Limb (tissue), 2 donors: ENCODE data around the gene PTPRG.
"Not testable (repeated sequence)": the region's sequence is repeated elsewhere in the genome, so short reads cannot be mapped to it uniquely, and the experiment has no call there.

Source experiments
- DNase-seq, 2 donors: peaks; one replicate each; pipeline ENCODE4 v3.0.0-alpha.2; 2016; ENCODE audit errors: extremely low spot score in 2 of 2

Gene PTPRG

DNA sequence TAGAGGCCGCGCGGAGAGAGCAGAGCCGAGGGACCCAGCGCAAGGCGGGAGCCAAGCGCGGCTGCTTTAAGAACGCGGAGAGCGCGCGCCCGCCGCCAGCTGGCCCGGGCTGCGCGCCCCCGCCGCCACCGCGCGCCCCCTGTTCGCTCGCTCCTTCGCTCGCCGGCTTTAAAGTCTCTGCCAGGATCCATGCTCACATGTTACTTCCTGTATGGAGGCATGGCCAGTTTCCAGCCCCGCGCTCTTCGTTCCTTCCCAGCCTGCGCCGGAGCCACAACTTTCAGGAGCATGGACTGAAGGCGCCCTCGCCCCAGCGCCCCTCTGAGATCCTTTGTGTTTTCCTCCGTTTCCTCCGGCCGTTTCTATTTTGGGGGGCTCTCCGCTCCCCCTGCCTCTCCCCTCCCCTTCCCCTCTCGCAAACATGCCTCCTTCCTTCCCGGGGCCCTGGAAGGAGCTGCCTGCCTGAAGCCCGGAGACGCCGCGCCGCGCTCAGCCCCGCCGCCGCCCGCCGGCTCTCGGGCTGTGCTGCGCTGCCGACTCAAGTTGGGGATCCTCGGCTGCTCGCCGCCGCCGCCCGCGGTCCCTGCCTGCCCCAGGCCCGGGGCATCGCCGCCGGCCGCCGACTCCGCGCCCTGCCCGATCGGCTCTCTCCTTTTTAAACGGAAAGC lies at the start of gene PTPRG:
TSS of gene PTPRG (plus strand) at position 198 of the 668 bp plus-strand sequence. CDS start 717 bp downstream, outside the sequence.
- peak; percentile 95 for DNase-seq

GRCh38 chr3:61518590-61518989 lies 42.8 kb upstream of the PTPRG start:
- no peak for DNase-seq

- no peak for DNase-seq
Observed at GRCh38 chr3:61520966-61521628, 40.3 kb upstream of the PTPRG start.

DNA sequence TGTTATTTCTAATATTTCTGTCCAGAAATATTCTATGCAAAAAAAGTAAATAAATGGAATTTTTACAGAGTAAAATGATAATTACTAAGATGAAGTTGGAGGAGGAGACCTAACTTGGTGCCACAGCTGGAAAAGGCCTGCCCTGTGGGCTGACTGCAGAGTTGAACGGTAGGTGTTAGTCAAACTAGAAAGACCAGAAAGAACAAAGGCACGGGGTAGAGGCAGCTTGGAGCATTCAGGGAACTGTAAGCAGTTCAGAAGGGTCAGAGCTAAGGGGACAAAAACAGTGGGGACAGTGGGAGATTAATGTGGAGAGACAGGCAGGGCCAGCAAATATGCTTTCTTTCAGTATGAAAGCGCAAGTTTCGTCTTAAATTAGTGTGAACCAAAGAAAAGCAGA lies 39.3 kb upstream of the PTPRG start:
- no peak for DNase-seq

- DNase-seq: no peak
Observed at GRCh38 chr3:61522626-61523025, 38.7 kb upstream of the PTPRG start.

DNA sequence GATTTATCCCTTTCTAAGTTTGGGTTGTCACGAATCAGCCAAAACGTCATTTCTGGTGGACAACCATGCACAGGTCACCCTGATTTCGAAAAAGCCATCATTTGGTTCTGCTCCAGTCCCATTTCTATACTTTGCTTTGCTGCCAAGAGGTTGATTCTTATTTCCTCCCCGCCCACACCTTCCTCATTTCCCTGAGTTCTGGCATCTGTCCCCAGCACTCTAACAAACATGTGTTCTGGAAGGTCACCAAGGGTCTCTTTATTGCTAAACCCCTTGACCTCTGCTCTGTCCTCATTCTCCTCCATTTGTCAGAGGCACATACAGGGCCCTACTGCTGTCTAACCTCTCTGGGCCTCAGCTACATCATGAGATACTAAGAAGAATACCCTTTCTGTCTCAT lies 36.4 kb upstream of the PTPRG start:
- no peak for DNase-seq

DNA sequence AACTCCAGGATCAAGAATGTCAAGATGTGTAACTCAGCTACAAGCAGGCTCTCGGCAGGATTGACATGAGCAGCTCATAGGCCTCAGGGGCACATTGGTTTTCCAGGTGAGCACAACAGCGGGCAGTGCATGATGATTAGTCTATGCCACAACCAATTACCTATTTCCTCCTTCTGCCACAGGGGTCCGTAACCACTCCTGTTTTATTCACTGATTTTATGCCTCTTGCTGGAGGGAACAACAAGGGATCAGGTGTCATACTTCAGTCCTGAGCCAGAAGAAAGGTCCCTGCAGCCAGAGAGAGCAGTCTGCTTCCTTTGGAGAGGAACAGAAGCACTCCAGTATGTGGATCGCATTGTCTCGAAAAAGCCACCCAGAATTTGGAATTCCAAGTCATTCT lies 35.1 kb upstream of the PTPRG start:
- DNase-seq: no peak

GRCh38 chr3:61527011-61527410 lies 34.4 kb upstream of the PTPRG start:
- no peak for DNase-seq

GRCh38 chr3:61530355-61530754 lies 31.0 kb upstream of the PTPRG start:
- DNase-seq: no peak

GRCh38 chr3:61531528-61531927 lies 29.8 kb upstream of the PTPRG start:
- no peak for DNase-seq

DNA sequence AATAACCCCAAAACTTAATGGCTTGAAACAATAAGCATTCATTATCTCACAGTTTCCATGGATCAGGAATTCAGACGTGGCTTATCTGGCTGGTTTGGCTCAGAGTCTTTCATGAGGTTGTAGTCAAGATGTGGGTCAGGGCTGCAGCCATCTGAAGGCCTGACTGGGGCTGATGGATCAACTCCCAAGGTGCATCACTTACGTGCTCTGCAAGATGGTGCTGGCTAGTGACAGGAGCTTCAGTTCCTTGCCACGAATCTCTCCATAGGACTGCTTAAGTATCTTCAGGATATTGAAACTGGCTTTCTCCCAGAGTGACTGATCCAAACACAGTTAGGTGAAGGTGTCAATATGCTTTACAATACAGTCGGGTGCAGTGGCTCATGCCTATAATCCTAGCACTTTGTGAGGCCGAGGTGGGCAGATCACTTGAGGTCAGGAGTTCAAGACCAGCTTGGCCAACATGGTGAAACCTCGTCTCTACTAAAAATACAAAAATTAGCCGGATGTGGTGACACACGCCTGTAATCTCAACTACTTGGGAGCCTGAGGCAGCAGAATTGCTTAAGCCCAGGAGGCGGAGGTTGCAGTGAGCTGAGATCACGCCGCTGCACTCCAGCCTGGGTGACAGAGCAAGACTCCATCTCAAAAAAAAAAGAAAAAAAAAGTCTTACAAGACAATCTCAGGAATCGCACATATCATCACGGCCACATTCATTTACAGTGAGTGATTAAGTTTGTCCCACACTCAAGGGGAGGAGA lies 28.5 kb upstream of the PTPRG start:
- DNase-seq: no peak

DNA sequence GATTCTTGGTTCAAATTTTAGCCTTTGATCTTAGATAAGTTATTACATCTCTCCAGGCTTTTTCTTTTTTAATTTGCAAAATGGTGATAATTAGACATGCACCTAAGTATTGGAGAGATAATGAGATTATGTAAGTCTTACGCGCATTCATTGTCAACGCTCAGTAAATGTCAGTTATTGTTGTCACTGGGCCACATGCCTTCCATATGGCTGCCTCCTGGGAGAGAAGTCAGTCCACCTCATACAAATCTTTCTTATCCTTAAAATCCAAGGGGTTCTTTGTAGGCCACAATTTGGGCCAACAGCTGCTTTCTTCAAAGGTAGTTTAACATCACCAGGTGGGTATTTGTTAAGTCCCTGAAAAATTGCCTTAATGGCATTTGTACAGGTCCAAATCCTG lies 25.5 kb upstream of the PTPRG start:
- no peak for DNase-seq

DNA sequence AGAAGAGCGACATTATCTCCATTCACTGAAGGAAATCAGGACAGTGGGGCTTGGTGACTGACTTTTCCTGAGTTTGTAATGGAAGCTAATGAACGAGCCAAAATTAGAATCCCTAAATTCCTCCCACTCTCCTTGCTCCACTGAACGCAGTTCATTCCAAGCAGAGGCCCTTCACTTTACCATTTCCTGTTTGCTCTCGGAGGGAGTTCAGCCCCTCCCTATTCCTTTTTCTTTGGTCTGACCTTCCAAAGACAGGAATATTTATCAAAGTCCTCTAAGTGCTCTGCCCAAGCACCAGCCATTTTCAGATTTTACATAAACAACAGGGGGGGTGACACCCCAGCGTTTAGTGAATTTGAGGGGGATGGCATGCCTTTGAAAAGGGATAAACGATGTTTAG lies 24.0 kb upstream of the PTPRG start:
- DNase-seq: peak in 1 of 2 donors; percentile 51

DNA sequence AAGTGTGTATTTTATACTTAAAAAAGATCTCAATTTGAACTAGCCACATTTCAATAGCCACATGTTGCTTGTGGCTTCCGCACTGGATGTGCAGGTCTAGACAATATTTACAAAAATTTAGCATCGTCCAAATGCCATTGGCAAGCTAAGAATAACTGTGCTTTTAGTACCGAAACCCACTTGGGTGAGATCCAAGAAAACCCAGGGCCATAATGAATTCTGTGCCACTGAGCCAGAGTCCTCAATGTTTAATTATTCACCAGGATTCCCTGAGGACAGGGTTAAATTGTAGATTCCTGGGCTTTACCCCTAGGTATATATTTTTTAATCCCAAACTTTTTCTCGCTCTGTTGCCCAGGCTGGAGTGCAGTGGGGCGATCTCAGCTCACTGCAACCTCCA lies 22.9 kb upstream of the PTPRG start:
- no peak for DNase-seq

GRCh38 chr3:61541694-61542093 lies 19.7 kb upstream of the PTPRG start:
- DNase-seq: no peak

DNA sequence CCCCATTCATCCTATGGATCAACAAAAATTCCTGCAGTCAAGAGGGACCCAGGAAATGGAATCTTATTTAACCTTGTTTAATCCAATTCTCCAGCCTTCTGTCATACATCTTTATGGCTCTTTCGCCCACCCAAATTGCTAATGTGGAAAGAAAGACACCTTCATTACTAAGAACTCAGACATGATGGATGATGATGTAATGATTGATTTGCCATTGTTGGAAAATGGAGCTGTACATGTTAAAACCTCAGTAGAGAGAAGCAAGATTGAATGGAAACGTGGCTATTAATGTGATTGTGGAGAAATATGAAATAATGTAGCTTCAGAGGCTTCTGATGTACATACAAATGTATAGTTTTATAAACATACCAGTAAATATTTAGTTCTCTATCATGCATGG lies 15.7 kb upstream of the PTPRG start:
- DNase-seq: no peak

GRCh38 chr3:61547625-61548024 lies 13.7 kb upstream of the PTPRG start:
- DNase-seq: no peak

DNA sequence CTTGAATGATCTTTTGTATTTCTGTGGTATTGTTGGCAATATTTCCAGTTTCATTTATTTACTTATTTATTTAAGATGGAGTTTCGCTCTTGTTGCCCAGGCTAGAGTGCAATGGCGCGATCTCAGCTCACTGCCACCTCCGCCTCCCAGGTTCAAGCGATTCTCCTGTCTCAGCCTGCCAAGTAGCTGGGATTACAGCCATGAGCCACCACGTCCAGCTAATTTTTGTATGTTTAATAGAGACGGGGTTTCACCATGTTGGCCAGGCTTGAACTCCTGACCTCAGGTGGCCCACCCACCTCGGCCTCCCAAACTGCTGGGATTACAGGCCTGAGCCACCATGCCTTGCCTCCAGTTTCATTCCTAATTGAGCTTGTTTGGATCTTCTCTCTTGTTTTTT lies 8.7 kb upstream of the PTPRG start:
- DNase-seq: not testable (repeated sequence)

DNA sequence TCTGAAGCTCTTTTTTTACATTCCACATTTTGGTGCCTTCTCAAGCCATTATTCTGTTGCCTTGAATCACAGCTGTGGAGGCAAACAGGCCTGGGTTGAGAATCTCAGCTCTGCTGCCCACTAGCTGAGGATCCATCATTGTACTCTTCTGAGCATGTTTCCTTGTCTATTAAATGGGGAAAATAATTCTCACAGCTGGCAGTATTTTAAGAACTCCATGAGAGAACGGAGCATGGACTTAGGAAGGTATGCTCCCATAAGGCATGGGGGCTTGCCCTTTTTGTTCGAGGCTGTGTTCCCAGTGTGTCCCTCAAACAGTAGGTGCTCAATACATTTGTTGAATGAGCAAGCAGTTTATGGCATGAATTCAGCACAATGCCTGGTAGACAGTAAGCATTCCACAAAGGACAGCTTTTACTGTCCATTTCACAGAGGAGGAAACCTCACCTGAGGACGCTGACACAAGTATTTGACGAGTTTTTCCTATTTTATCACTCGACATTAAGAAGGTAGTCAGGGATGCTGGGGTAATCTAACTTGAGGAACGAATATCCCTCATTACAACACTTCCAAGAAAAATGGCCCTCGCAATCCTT lies 2.1 kb upstream of the PTPRG start:
- no peak for DNase-seq

DNA sequence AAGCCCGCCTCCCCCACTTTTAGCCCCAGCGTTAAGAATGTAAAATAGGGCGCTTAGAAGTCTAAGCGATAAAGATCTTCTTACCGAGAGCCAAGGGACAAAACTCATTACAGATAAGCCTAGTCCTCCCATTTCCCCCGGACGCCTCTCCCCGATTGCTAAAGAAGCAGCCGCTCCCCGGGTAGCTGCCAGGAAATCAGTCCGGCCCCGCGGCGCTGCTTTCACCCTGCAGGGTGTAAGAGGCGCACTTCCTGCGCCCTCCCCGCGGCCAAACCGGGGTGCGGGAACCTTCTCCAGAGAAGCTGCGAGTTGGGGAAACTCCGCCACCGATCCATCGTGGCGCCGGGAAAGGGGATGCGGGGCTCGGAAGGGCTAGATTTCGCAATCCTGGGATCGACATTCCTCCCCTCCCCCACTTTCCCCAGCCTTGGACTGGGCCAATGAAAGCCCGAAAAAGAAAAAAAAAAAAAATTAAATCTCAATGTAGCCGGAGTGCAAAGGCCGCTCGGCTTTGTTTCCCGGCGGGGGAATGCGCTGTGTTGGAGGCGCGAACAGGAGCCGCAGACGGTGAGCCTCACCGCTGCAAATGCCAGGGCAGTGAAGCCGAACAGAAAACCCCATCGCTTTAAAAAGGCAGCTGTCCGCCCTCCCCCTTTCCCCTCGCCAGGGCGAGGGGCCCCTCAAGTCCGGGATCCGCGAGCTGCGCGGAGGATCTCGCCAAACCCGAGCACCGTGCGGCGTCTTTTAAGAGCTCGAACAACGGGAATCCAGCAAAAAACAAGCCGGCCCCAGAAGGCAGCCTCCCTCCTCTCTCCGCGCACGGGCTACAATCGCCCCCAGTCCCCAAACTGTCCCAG lies 626 bp upstream of the PTPRG start:
- peak; percentile 86 for DNase-seq

- peak in 1 of 2 donors; percentile 69 for DNase-seq
Observed at GRCh38 chr3:61562042-61562720, 810 bp downstream of the PTPRG start.
